8988T (cell line): ENCODE results near the gene ANK2.

Experiments
- DNase-seq: peaks from one replicate; pipeline ENCODE4 v3.0.0; 2011

The ANK2 gene

DNA sequence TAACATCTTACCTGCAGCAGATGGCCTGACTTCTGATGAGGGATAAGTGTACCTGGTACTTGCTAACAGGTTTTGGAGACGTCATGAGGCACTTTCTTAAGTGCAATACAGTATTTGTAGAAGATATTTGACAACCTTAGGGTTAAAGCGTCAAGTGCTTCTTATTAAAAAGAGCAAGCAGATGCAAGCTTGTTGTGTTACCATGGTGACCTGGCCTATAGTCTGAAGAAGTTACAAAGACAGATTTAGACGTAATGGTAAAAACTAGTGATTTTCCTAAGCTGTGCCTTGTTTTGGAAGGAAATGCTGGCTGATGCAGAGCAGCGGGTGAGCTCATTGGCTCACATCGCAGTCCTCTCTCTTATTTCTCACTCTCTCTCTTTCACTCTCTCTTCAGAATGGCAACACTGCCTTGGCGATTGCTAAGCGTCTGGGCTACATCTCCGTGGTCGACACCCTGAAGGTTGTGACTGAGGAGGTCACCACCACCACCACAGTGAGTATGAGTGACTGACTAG lies 243.6 kb downstream of the ANK2 start:
- no peak for DNase-seq

GRCh38 chr4:113293674-113294073 lies 244.2 kb downstream of the ANK2 start:
- no peak for DNase-seq

DNA sequence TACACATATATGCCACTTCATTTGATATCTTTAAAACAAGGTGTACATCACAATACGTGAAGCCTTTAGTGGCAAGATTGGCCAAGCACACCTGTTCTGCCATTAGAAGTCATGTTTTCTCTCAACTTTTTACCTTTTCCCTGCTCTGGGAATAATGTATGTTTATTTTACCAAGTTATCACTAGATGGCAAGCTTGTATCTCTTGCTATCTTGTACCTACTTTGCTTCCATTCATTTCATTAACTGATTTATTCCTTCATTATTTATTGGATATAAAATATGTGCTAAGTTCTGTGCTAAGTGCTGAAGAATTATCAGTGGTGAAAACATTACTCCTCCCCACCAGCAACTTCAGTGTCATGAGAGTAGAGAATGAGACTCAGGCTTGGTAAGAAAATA lies 245.5 kb downstream of the ANK2 start:
- DNase-seq, result no peak

DNA sequence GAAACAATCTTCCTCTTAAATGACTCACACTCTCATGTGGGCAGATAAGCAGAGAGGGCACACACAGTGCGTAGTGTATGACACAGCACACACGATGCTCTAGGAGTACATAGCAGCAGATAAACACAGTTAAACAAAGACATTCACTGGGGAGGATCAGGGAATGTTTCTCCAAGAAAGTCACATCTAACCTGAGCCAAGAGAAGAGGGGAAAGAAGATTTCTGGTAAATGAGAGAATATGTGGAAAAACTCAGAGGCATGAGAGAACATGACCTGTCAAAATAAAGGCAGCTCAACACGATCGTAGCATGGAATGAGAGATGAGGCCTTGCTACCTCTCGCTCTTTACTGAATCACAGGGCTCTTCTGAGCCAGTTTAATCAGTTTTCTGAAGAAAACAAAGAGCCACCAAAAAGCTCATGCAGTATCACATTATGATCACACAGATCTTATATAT lies 251.0 kb downstream of the ANK2 start:
- DNase-seq, result no peak

DNA sequence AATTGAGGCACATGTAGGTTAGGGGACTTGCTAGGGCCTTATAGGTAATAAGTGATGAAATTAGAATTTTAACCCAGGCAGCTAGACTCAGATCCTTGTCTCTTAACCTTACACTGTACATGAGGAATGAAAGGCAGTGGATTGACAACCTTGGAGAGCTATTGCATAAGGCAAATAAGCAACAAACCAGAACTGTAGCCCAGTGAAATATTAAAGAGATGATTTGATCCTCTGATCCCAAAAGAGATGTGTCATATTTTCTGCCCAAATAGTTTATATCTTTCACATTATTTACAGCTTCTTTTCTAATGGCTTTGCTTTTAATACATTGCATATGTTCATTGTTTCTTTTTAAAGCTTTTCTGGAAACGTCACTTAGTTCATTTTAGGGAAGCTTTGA lies 252.6 kb downstream of the ANK2 start:
- no peak for DNase-seq

DNA sequence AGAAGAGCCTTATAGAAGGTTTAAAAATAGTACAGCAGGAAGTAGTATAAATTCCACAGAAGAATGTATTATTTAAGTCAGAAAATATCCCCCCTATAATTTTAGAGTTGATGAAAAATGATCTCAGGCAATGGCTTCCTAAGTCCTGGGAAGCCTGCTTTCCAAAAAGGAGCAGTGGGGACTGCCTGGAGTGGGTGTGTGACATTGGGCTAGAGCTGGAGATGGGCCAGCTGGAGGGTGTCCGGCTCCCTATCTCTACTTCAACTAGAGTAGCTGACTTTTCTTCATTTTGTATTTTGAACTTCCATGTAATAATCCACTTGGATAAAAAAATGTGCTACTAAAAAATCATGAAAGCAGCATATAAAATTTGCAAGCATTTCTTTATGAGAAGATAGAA lies 253.9 kb downstream of the ANK2 start:
- no peak for DNase-seq

GRCh38 chr4:113311047-113311446 lies 261.6 kb downstream of the ANK2 start:
- no peak for DNase-seq

DNA sequence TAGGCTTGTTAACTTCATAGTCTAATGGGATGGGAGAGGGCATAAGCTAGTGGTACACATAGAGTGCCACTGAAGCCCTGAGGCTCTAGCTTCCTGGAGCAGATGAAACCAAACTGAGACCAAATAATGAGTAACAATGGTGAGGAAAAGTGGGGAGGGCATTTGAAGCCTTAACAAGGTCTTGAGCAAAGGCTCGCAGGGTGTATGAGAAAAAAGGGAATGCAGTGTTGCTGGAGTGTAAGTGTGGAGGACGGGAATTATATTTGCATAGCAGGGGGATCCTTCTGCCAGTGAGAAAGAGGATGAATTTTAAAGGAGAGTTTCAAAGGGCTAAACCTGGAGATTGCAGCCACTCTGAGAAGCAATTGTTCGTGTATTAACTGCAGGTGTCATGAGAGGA lies 263.1 kb downstream of the ANK2 start:
- DNase-seq, result no peak

GRCh38 chr4:113314426-113314825 lies 265.0 kb downstream of the ANK2 start:
- no peak for DNase-seq

GRCh38 chr4:113316879-113317278 lies 267.4 kb downstream of the ANK2 start:
- DNase-seq, result no peak

DNA sequence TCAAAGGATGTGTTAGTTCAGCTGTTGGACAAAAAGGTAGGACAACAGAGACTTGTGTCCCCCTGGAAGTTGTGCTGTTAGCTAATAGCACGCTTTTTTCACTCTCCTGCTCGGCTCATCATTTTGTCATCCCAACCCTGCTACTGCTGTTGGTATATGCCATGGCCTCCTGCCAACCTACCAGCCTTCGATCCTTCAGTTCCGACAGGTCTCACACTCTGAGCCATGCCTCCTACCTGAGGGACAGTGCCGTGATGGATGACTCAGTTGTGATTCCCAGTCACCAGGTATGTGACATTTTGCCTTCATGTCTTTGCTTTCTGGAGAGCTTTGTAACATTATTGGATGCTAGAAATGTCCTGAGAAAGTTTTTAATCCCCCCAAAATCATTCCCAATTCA lies 268.1 kb downstream of the ANK2 start:
- DNase-seq, result no peak

DNA sequence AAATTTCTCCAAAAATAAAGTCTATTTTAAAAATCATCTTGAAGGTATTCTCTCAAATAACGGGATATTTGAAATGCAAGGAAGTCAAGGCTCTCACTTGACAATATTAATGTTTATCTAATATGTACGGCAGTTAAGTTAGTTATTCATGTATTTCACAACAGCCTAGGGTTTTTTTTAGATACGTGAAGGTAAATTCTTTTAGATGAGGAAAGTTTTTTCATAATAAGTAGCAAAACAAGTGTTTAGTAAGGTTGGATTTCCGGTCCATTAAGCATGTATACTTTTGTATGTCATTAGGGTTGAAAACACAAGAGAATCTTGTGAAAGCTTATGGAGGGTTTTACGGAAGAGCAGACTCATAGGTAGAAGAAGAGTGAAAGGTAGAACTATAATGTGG lies 273.3 kb downstream of the ANK2 start:
- no peak for DNase-seq

DNA sequence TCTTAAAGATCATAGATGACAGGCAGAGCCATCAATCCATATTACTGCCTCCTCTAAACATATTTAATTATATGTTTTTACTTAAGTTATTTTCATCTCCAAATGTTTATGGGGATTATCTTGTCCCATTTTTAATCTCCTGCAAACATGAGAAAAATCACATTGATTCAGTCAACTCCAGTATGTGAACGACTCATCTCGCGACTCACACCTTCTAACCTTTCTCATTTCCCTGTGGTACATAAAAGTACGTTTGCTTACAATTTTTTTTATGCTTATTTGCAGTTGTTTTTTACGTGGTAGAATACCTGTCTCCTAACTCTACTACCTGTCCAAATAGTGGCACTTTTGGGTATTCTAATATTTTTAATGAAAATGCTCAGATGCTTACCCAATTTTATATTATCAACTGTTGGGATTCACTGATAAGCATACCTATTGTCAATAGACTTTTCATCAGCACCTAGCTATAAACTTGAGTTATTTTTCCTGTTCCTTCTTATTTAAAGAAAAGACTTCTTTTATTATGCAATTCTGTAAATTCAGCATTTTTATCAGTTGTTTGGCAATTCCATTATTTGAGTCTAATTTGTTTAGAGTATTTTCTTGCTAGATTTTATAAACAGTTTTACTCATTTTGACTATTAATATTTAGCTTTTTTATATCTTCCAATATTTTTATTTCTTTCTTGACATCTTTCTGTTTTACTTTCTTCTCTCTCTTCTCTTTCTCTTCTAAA lies 276.6 kb downstream of the ANK2 start:
- DNase-seq, result no peak

GRCh38 chr4:113327494-113327893 lies 278.0 kb downstream of the ANK2 start:
- DNase-seq, result no peak

- DNase-seq, result no peak
Observed at GRCh38 chr4:113328514-113328913, 279.1 kb downstream of the ANK2 start.

GRCh38 chr4:113330200-113330599 lies 280.7 kb downstream of the ANK2 start:
- DNase-seq, result no peak

DNA sequence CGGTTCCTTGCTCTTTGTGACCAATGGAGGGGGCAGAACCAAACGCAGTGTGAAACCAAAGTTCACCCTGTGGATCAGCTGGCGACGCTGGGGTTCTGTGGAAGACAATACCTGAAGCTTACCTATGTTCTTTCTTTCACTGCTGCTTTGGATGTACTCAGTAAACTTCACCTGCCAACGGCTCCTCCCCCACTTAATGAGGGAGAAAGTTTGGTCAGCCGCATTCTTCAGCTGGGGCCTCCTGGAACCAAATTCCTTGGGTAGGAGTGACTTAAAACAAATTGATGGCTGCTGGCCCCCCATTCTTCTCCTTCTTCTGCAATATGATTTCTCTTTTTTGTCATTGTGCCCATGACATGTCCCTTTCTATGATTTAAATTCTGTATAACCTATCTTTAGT lies 282.4 kb downstream of the ANK2 start:
- DNase-seq, result no peak

DNA sequence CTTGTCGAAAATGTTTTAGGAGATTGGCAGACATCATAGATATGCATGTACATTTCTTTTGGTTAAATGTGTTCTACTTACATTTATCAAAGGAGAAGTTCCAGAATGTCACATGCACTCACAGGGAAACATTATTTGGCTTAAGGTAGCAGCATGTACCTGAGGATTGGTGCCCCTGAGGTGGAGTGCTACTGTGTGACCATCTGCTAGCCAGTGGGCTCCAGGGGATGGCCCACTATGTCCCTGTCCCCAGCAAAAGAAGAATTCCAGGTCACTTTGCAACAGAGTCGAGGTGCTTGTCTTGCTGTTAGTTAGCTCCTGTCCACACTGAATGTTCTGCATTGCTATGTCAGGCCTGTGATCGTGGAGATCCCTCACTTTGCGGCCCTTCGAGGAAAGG lies 283.2 kb downstream of the ANK2 start:
- DNase-seq, result no peak

DNA sequence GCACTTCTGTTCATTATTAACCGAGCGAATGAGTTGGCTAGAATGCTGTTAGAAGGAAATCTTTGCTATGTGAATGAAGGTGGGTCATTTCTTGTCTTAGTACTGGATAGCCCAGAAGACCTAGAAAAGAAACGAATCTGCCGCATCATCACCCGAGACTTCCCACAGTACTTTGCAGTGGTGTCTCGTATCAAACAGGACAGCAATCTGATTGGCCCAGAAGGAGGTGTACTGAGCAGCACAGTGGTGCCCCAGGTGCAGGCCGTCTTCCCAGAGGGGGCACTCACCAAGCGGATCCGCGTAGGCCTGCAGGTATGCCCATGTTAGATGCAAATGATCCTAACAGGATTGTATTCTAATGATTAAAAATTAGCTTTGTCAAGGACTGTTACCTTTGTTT lies 286.3 kb downstream of the ANK2 start:
- no peak for DNase-seq

GRCh38 chr4:113336556-113336955 lies 287.1 kb downstream of the ANK2 start:
- no peak for DNase-seq

- no peak for DNase-seq
Observed at GRCh38 chr4:113339430-113339813, 290.0 kb downstream of the ANK2 start.

DNA sequence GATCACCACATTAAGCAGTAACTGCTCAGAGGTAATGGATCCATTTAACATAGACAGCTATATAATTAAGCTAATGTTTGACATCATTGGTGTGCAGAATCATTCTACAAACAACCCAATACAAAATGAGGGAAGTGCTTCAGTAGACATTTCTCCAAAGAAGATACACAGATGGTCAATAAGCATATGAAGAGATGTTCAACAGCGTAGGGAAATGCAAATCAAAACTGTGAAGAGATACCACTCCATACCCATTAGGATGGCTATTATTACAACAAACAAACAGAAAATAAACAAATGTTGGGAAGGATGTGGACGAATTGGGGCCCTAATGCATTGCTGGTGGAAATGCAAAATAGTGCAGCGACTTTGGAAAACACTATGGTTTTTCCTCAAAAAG lies 294.6 kb downstream of the ANK2 start:
- DNase-seq, result no peak

DNA sequence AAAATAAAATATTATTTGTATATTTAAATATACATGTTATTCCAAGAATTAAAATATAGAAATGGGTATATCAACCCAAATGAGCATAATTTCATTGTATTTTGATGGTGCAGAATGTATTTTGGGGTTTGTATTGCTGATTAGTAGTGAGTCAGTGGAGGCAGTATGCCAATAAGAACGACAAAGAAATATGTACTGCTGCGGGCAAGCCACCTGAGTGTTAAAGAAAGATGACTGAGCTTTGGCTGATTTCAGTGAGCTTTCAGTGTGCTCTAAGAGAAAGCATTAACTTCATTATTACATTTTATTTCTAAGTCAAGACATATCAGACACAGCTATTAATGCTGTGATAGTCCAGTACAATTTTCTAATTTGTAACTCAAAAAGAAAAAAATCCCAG lies 297.8 kb downstream of the ANK2 start:
- DNase-seq, result no peak

- no peak for DNase-seq
Observed at GRCh38 chr4:113349430-113349829, 300.0 kb downstream of the ANK2 start.

GRCh38 chr4:113350576-113350975 lies 301.1 kb downstream of the ANK2 start:
- no peak for DNase-seq
